GM12873 (cell line): Measurements from ENCODE around the gene NTRK1.

Experiments
- TF ChIP-seq, protein P1 (sequence below): IDR thresholded peaks from 2 replicates; pipeline ENCODE4 v1.5.1; 2012; ENCODE audit warnings: low read depth, mild to moderate bottlenecking, moderate library complexity, low read length, control low read depth; ENCODE audit not compliant: insufficient read depth; ENCODE audit errors: missing control alignments

Gene NTRK1

DNA sequence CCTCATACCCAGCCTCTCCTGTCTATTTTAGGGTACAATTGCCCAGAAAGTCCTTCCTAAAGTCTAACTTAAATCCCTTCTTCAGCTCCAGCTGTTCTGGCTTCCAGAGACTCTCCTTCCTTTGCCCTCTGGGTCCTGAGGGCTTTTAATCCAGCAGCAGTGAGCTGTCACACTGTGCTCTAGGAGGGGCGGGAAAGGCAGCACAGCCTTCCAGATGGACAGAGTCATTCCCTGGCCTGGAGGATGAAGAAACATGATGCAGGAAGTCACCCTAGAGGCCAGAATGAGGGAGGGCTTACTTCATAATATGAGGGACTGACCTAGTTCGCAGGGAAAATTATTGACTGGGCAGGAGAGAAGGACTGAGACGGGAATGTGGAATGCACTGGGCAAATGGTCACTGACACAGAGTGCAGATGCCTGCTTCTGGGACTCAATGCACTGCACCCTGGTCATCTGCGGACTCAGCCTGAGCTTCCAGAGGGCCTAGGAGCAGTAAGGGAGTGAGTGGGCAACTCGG, 45.3 kb upstream of the NTRK1 start:
- TF ChIP-seq, protein P1, sequence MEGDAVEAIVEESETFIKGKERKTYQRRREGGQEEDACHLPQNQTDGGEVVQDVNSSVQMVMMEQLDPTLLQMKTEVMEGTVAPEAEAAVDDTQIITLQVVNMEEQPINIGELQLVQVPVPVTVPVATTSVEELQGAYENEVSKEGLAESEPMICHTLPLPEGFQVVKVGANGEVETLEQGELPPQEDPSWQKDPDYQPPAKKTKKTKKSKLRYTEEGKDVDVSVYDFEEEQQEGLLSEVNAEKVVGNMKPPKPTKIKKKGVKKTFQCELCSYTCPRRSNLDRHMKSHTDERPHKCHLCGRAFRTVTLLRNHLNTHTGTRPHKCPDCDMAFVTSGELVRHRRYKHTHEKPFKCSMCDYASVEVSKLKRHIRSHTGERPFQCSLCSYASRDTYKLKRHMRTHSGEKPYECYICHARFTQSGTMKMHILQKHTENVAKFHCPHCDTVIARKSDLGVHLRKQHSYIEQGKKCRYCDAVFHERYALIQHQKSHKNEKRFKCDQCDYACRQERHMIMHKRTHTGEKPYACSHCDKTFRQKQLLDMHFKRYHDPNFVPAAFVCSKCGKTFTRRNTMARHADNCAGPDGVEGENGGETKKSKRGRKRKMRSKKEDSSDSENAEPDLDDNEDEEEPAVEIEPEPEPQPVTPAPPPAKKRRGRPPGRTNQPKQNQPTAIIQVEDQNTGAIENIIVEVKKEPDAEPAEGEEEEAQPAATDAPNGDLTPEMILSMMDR: no peak

DNA sequence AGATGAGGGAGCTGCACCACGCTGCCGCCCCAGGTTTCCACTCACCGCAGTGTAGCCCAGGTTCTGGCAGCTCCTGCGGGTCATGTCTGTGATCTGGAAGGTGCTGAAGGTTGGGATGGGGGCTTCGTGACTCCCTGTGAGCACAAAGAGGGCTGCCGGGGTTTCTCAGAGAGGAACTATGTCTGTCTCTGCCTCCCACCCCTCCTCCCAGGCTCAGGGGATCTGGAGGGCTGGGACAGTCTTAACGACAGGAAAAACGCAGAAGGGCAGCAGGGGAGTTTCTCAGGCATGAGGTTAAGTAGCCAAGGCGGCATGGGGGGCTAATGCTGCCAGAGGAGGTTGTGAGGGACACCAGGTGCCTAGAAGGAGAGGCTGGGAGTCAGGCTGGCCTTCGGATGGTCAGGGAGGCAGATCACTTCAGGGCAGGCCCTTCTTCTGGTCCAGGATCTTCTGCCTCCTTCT, 44.7 kb upstream of the NTRK1 start:
- TF ChIP-seq, protein P1: no peak

DNA sequence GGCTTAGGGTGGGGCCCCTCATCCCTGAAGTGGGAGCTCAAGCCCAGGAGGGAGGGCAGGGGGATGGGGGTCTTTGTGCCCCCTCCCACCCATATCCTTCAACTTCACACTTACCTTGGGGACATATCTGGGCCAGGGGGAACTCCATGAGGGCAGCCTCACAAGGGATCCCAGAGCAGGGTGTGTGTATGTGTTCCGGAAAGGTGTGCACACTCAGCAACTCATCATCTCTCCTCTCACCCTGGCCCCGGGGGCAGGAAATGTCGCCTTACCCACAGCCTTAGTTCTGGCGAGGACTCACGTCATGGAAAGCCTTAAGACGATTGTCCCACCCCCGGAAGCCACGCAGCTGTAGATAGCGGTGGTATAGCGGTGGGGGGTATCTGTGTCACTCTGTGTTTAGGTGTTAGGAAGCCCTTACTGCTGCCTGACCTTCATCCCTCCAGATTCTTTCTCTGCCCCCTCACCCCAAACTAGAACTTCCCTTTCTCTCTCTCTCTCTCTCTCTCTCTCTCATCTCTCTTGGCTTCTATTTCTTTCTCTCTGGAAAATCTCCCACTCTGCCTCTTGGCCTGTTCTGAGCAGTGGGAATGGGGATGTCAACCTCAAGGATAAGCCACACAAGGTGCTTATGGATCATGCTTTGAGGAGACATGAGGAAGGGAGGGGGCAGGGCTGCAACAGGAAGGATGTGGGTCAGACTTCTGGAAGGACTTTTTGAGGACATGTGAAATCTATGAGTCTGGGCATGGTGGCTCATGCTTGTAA, 43.9 kb upstream of the NTRK1 start, which contains the start of gene SH2D2A:
Gene SH2D2A (minus strand): TSS at position 288 of the 768 bp plus-strand sequence. CDS start 140 bp downstream, at position 148.
- TF ChIP-seq, protein P1: no peak

DNA sequence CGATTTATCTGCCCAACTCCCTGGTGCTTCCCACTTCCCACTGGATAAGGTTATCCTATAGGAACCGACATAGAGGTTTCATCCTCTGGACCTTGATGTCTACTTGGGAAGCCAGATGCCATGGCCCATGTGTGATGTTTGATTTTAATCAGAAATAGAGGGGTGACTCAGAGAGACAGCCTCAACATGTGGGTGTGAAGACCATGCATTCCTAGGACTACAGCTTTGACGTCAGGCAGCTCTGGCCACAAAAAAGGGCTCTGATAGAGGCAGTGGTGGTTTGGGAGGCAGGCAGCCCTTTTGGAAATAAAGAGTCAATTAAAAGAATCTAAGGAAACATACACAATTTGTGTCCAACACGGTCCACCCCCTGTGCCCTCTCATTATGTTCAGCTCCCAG, 38.9 kb upstream of the NTRK1 start:
- TF ChIP-seq, protein P1: no peak

DNA sequence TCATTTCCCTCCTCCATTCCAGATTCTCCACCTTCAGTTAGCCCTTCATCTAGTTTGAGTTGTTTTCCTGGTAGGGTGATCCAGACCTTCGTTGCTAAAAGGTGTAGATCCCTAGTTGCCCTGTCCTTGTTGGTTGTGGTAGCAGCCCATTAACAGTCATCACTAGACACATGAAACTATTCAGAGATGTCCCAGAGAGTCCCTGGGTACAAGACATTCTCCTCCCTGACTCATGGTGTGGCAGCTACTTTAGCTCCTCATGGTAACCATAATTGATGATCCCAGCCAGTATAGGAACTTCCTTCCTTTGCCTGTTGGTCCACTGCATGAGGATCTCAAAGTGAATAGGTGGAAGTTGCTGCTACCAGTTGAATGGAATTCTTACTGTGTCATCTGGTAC, 38.0 kb upstream of the NTRK1 start:
- TF ChIP-seq, protein P1: no peak

DNA sequence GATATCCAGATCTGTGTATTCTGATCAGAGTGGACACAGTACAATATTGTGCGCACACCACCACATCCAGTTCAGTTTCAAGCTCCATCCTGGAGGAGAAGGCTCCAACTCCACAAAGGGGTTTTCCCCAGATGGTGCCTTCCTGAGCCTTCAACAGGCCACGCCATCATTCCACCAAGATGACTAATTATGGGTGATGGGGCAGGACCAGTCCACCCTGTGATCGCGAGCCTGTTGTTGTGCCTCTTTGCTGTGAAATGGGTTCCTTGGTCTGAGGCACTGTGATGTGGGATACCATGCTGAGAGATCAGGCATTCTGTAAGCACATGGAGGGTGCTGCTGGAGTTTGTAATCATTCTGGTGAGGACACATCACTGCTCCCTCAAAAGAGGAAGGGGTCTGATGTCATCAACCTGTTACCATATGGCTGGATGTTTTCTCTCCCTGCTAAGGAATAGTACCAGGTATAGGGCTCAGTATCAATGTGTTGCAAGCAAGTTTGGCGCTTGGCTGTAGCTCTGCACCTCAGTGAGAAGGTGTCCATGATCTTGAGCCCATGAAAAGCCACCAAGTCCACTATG, 37.4 kb upstream of the NTRK1 start:
- TF ChIP-seq, protein P1: no peak

DNA sequence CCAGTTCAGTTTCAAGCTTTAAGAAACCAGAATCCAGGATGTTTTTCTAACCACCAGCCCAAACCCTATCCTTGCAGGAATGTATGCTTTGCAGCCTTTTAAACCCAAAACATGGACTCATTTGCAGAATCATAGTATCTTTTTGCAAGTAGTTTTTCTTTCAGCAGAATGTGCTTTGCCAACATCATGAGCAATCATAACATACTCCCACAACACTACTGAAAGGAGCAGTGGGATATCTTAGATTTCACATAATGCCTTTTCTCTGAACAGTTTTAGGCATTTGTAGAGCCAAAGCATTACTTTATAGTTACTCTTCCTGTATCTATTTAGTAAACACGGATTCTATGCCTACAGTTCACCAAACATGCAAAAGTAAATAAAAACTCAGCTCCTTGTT, 34.0 kb upstream of the NTRK1 start:
- TF ChIP-seq, protein P1: no peak
